HepG2 (cell line): ENCODE measurements around the gene IL26. TPM values are rescaled to one million over a fixed set of nuclear protein-coding genes. Genes with fewer than 3 reads are reported as not detected.
"Not testable (repeated sequence)": the region's sequence is repeated elsewhere in the genome, so short reads cannot be mapped to it uniquely, and the experiment has no call there.

Source experiments
- ATAC-seq: fragments of 200-7000 bp; cut with Tn5 transposase; 3 replicates; pipeline ENCODE4 v1.9.1; 2020; ENCODE audit warnings: mild to moderate bottlenecking, moderate library complexity
- BruUV-seq: library from RNA; stranded (reverse); fragments of 400-500 nt; replicated peaks from 2 replicates; lab custom pipeline; 2021; lab: Mats Ljungman, UMichigan
- CTCF ChIA-PET: fragments of 300-600 bp; formaldehyde crosslinking; extraction: SDS; loops from one replicate; lab custom pipeline; 2021; ENCODE audit warnings: low total read pairs, inconsistent platforms, low intra/inter-chr PET ratio; lab: Yijun Ruan, JAX
- POLR2A ChIA-PET: fragments of 350-600 bp; sonication (Branson Sonifier 250); formaldehyde crosslinking; loops from one replicate; lab custom pipeline; 2020; ENCODE audit warnings: antibody characterized with exemption, inconsistent platforms; lab: Yijun Ruan, JAX
- DNase-seq: peaks from one replicate; pipeline ENCODE4 v3.0.0-alpha.2; 2015; ENCODE audit warnings: low spot score
- FAIRE-seq: peaks from 3 replicates; lab custom pipeline; 2011; peaks lifted over from hg19 to GRCh38; lab: Jason Lieb, UNC
- H2AFZ ChIP-seq: one replicate; pipeline ENCODE4 v1.6.1; 2011; ENCODE audit warnings: low read length, inconsistent platforms
- H3K27ac ChIP-seq: fragments of 300-600 bp; 3 replicates; pipeline ENCODE4 v1.8.0; 2011; ENCODE audit warnings: mixed run types, mild to moderate bottlenecking, mixed read lengths, low read length, inconsistent platforms; ENCODE audit not compliant: insufficient read depth; ENCODE audit errors: extremely low read length
- H3K27me3 ChIP-seq, 2 experiments: fragments of 200-600 bp in 1 of 2; 2 replicates in 1 of 2; 3 replicates in 1 of 2; pipeline versions ENCODE4 v1.6.0 to v1.8.0; 2011; ENCODE audit warnings: low read length in 2 of 2, mild to moderate bottlenecking in 2 of 2, moderate library complexity in 2 of 2, inconsistent platforms in 1 of 2; ENCODE audit not compliant: insufficient read depth in 2 of 2, control insufficient read depth in 1 of 2
- H3K36me3 ChIP-seq, 2 experiments: fragments of 200-600 bp in 1 of 2; replicated peaks in 1 of 2; 2 replicates in 1 of 2; 3 replicates in 1 of 2; pipeline versions ENCODE4 v1.5.1 to v1.8.0; 2011; ENCODE audit warnings: low read length in 2 of 2, inconsistent platforms in 1 of 2; ENCODE audit not compliant: insufficient read depth in 2 of 2, control insufficient read depth in 1 of 2
- H3K4me1 ChIP-seq: 2 replicates; pipeline ENCODE4 v1.5.1; 2012; ENCODE audit warnings: low read length, inconsistent platforms; ENCODE audit not compliant: insufficient read depth
- H3K4me2 ChIP-seq: 2 replicates; pipeline ENCODE4 v1.6.0; 2011; ENCODE audit warnings: low read depth, low read length, inconsistent platforms
- H3K4me3 ChIP-seq, 3 experiments: fragments of 200-600 bp in 1 of 3; sonication (generic), shearing (Covaris generic) in 1 of 3; replicated peaks in 1 of 3; 2 replicates each; pipeline ENCODE4 v1.5.1; 2011 to 2016; ENCODE audit warnings: low read length in 3 of 3, inconsistent platforms in 2 of 3, low read depth in 2 of 3, mild to moderate bottlenecking in 2 of 3, control low read depth in 1 of 3, mixed read lengths in 1 of 3; ENCODE audit not compliant: insufficient read depth in 1 of 3
- H3K79me2 ChIP-seq: one replicate; pipeline ENCODE4 v1.6.1; 2011; ENCODE audit warnings: low read length, inconsistent platforms; ENCODE audit not compliant: insufficient read depth
- H3K9ac ChIP-seq: 2 replicates; pipeline ENCODE4 v1.6.0; 2011; ENCODE audit warnings: mild to moderate bottlenecking, low read depth, low read length, inconsistent platforms; ENCODE audit not compliant: insufficient read depth
- H3K9me3 ChIP-seq: 2 replicates; pipeline ENCODE4 v1.5.1; 2012; ENCODE audit warnings: mild to moderate bottlenecking, low read length
- H4K20me1 ChIP-seq: 2 replicates; pipeline ENCODE4 v1.6.0; 2011; ENCODE audit warnings: inconsistent platforms, mild to moderate bottlenecking, low read length, moderate library complexity; ENCODE audit not compliant: insufficient read depth
- HCFC1 ChIP-seq: fragments of 150-350 bp; IDR thresholded peaks from 2 replicates; pipeline ENCODE4 v1.6.1; 2014; ENCODE audit warnings: low read depth, low read length
- KLF9 ChIP-seq: IDR thresholded peaks from 2 replicates; pipeline ENCODE4 v1.6.1; 2016; ENCODE audit warnings: low read depth
- NCOA2 ChIP-seq: sonication (generic); formaldehyde crosslinking; IDR thresholded peaks from 2 replicates; pipeline ENCODE4 v1.8.0; 2022; ENCODE audit warnings: inconsistent platforms
- RCOR2 ChIP-seq: IDR thresholded peaks from 2 replicates; pipeline ENCODE4 v1.6.1; 2016; ENCODE audit warnings: missing biosample characterization, missing genetic modification reagents
- ZBTB38 ChIP-seq: sonication (generic); formaldehyde crosslinking; IDR thresholded peaks from 2 replicates; pipeline ENCODE4 v1.5.1; 2020; ENCODE audit warnings: mild to moderate bottlenecking, missing genetic modification reagents
- ZC3H4 ChIP-seq: sonication (generic); formaldehyde crosslinking; IDR thresholded peaks from 2 replicates; pipeline ENCODE4 v1.4.0; 2020; ENCODE audit warnings: missing genetic modification reagents, borderline replicate concordance
- ZNF274 ChIP-seq: sonication (generic); formaldehyde crosslinking; IDR thresholded peaks from 2 replicates; pipeline ENCODE4 v1.5.1; 2020; ENCODE audit warnings: mild to moderate bottlenecking, missing genetic modification reagents
- ZNF350 ChIP-seq: sonication (generic); formaldehyde crosslinking; IDR thresholded peaks from 2 replicates; pipeline ENCODE4 v1.4.0; 2020; ENCODE audit warnings: mild to moderate bottlenecking, low read depth, missing genetic modification reagents, borderline replicate concordance
- WGBS: methylation state at CpG from one replicate; pipeline ENCODE4 v1.1.6; 2017; ENCODE audit warnings: low lambda C conversion rate; 5-methylcytosine and 5-hydroxymethylcytosine counted together
- in situ Hi-C: cut with HindIII; loops from 2 replicates; pipeline ENCODE4 v1.10.0; 2017; ENCODE audit warnings: low pct_unique_long_range_greater_than_20kb; ENCODE audit not compliant: extremely low pct_ligation_motif_present
- intact Hi-C: fragments of 100-400 bp; cut with micrococcal nuclease; formaldehyde crosslinking; loops from one replicate; pipeline ENCODE4 v1.10.0; 2022; ENCODE audit not compliant: unreplicated experiment
- polyA plus RNA-seq, 8 experiments: library from polyadenylated mRNA; depleted of rRNA in 3 of 8; stranded (reverse) in 7 of 8; unstranded in 1 of 8; fragments of >200 nt; fragmentation: Illumina TruSeq in 4 of 8; extraction: Trizol in 4 of 8; gene quantifications; 2 replicates each; pipeline versions ENCODE4 v1.2.1 to v1.2.3, GENCODE V29; 2011 to 2016; ENCODE audit warnings: low read depth in 4 of 8, missing spikeins in 1 of 8, mixed read lengths in 1 of 8; ENCODE audit not compliant: insufficient read depth in 1 of 8
- total RNA-seq, 5 experiments: library from RNA; depleted of rRNA; stranded (reverse); fragments of >200 nt; fragmentation: Illumina TruSeq; extraction: Trizol; gene quantifications; 2 replicates each; pipeline ENCODE4 v1.2.3, GENCODE V29; 2016; ENCODE audit warnings: low read depth in 1 of 5

The IL26 gene
- total and polyA plus RNA-seq, 2 of the 13 experiments (the other 11 are each of a cell fraction or from before 2014, with no cell fraction given) = not detected

GRCh38 chr12:68175557-68176061 lies 50.0 kb downstream of the IL26 start:
- TF ChIP-seq ZNF350 = no peak
- TF ChIP-seq RCOR2 (CRISPR knock-in tag) = no peak
- no peak for TF ChIP-seq ZNF274
- no peak for TF ChIP-seq ZBTB38 (CRISPR knock-in tag)
- no peak for TF ChIP-seq HCFC1
- no peak for TF ChIP-seq NCOA2 (CRISPR knock-in tag)
- no peak for TF ChIP-seq ZC3H4 (CRISPR knock-in tag)
- no peak for TF ChIP-seq KLF9 (CRISPR knock-in tag)
- TF ChIP-seq, all 625 proteins: peak for 0
- Histone ChIP-seq H3K9ac (no peak overlapping the region), H3K4me2 (no peak overlapping the region), H3K4me1 (0 out of 2 replicates have a peak, but pooled peaks cover 8% of the 10 kb centered on the region), H3K27me3 (no peaks in the 10 kb centered on the region), H3K9me3 (no peaks in the 10 kb centered on the region), H3K36me3 (no peaks in the 10 kb centered on the region), H4K20me1 (no peaks in the 10 kb centered on the region), H2AFZ (no peak overlapping the region), H3K27ac (no peak overlapping the region), H3K4me3 (no peak overlapping the region), H3K79me2 (no peaks in the 10 kb centered on the region)
- ChIA-PET CTCF (no interaction called here), POLR2A (no interaction called here)
- WGBS = 0% methylated on average over 2 of the region's 4 CpGs
- no peak for ATAC-seq
- no peak for DNase-seq
- intact Hi-C loops (no loop called here), in situ Hi-C loops (no loop called here)
- no peak for FAIRE-seq
- no TSS peak for BruUV-seq

DNA sequence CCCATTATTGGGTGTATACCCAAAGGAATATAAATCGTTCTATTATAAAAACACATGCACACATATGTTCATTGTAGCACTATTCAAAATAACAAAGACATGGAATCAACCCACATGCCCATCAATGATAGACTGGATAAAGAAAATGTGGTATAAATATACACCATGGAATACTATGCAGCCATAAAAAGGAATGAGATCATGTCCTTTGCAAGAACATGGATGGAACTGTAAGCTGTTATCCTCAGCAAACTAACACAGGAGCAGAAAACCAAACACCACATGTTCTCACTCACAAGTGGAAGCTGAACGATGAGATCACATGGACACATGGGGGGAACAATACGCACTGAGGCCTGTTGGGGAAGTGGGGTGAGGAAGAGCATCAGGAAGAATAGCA lies 50.8 kb downstream of the IL26 start:
- H3K36me3 ChIP-seq, BruUV-seq, CTCF ChIA-PET, H3K27ac ChIP-seq, H3K79me2 ChIP-seq, H3K9ac ChIP-seq, H2AFZ ChIP-seq, H3K4me2 ChIP-seq, H3K4me3 ChIP-seq, in situ Hi-C loops, H3K27me3 ChIP-seq, FAIRE-seq, H4K20me1 ChIP-seq, H3K9me3 ChIP-seq, H3K4me1 ChIP-seq, ATAC-seq, intact Hi-C loops, POLR2A ChIA-PET, DNase-seq: not testable (repeated sequence)
- 48% methylated on average over 3 of the region's 3 CpGs for WGBS
